HG03159 (cell line): ENCODE measurements around the gene CIDEA.

Source experiments
- ATAC-seq: cut with Tn5 transposase; IDR thresholded peaks from one replicate; pipeline ENCODE4 v1.9.1; 2021; ENCODE audit warnings: mild to moderate bottlenecking, moderate library complexity; ENCODE audit not compliant: unreplicated experiment

Gene CIDEA

DNA sequence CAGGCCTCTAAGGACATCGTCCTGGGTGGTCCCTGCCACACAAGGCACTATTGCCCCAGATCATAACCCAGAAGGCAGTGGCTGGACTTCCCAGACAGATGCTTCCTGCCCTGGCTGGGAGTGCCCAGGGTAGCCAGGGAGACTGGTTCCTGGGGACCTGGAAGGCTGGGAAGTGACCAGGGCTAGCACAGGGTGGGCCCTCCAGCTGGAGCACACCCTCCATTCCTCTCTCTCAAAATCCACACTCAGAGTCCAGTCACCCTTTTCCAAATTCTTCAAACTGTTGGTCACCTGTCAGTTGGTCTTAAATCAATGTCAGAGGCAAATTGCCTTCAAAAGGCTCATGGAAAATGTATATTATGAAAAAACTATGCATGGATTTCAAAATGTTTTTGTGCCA, 42.3 kb downstream of the CIDEA start:
- ATAC-seq: no peak

DNA sequence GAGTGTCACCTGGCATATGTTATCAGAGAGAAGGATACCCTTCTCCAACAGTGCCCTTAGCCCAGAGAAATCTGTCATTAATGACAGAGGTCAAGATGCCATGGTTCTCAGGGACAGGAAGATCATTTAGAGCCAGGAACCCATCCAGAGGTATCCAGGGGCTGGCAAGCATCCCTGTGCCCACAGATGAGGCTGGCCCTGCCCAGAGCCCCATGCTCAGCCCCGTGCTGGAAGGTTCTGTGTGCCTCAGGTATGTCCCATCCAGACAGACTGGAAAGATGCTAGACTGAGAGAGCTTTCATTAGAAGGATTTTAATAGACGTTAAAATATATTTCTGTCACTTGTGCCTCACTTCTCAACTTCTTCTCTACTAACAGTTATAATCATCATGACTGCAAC, 45.7 kb downstream of the CIDEA start:
- ATAC-seq: no peak

DNA sequence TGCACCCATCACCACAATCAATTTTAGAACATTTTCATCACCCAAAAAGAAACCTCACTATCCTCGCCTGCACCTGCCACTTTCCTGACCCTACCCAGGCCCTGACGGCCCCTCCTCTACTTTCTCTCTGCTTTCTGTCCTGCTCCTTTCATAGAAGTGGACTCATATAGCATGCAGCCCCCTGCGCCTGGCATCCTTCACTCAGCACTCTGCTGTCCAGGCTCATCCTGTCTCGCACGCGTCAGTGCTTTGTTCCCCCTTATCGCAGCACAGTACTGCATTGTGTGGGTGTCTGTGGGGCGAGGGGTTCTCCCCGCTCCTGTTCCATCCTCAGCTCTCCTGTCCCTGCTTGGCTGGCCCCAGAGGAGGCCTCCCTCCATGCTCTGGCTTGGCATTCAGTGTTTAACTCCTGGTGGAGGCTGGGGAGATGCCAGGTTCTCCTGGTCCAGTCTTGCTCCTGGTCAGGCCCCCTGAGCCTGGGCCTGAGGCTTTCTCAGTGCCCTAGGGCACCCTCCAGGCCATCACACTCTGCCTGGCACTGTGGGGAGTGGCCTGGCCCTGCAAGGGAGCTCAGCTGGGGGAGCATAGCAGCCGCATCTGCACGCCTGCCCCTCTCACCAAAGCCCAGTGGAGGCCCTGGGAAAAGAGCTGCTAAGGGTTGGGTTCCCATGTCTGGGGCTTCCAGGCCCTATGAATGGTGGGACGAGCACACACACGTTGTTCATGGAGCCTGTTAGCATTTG, 47.3 kb downstream of the CIDEA start:
- no peak for ATAC-seq

DNA sequence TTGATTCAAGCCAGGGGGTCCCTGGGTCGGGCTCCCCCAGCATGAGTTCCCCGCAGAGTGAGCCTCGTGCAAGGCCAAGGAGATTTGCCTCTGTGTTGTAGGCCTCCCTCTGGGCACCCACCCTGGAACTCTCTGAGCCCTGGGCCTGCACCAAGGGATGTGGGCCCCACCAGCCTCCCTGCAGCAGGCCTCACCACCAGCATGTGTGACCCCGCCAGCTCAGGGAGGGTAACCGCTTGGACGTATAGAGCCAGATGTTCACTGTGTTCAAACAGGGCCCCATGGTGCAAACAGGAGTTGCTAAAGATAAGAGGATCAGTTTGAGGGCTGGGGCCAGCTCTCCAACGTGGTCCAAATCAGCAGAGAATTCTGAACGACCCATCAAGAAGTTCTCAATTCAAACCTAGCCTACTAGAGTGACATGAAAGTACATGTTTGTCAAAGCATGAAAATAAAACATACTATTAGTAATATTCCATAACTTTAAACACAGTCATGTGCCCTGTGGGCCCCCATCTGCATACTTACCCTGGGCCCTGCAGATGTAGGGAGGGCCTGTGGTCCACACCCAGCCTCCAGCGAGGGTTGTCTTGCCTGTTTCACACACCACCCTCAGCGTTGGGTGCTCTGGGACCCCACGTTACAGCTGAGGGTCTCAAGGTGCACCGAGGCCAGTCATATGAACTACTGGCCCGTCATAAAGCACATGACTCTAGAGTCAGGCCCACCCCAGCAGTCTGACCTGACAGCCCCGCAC, 48.4 kb downstream of the CIDEA start:
- no peak for ATAC-seq

DNA sequence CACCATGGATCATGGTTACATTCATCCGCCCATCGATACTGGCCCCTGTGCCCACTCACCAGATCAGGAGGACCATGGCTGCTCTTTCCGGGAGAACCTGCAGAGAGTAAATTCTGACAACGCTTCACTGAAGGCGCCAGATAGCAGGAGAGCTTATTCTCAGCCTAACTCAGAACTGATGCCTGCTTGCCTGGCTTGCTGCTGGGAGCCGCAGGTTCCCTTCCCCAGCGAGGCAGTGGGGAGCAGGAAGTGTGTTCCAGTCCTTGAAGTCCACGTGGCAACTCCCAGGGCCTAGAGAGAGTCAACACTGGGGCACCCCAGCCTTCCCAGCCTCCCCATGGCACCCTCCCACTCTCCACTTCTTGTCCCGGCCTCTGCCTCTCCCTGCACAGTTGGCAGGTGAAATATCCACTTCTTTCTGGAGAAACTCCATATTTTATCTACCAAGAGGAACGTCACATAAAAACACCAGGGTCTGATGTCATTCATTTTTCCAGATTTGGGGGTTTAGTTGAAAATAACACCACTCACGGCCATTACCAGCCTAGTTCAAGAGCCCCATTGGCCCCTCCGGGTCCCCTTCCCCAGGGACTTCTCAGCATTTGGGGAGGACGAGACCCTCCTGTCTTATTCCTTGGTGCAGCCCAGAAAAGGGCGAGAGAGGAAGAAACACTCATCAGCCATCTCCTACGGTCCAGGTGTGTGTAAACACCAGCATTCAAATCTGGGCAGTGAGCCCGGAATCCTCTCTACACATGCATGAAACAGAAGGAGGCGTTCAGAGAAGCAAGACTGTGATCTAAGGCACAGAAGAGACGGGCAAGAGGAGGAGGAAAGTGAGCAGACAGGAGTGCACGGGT, 50.4 kb downstream of the CIDEA start:
- ATAC-seq: no peak

DNA sequence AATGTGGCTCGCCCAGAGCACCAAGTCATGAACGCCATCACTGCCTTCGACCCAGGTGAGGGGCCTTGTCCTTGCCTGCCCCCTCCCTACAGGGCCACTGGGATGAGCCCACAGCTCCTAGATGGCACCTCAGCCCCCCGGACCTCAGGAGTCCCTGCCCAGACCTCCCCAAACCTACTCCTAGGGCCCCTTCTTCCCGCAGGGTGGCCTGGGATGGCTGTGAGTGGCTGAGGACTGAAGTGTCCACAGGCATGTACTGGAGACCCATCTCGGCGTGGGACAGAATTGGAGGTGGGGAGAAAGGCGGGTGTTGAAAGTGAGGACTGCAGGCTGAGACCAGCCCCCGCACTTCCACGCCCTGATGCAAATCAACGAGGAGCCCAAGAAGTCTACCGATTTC, 51.0 kb downstream of the CIDEA start:
- ATAC-seq: no peak

DNA sequence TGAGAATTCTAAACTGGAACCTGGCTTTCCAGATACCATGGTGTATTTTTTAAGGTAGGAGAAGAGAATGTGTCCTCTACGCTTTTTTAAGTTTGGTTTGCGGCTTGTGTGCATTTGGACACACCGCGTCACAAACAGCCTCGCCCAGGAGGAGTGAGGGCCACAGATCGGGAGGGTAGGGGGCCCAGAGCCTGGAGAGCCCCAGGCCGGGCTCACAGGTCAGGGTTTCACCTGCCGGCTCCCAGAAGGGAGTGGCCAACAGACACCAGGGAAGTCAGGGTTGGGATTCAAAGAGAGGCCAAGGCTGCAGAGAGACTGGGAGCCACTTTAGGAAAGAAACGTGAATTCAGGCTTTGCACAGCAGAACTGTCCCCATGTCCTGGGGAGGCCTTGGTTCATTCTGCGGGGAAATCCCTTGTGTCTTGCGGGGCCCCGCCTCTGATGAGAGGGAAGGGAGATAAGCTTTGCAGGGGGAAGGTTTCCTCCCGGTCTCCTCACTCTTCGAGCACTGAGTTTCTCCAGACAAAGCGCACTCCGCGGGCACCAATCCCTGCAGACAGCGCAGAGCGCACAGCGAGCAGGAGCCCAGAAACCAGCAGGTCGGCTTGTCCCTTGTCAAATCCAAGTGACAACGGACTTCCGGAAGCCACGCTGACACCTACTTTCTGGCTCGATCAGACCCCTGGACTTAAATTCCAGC, 51.9 kb downstream of the CIDEA start:
- ATAC-seq: no peak

DNA sequence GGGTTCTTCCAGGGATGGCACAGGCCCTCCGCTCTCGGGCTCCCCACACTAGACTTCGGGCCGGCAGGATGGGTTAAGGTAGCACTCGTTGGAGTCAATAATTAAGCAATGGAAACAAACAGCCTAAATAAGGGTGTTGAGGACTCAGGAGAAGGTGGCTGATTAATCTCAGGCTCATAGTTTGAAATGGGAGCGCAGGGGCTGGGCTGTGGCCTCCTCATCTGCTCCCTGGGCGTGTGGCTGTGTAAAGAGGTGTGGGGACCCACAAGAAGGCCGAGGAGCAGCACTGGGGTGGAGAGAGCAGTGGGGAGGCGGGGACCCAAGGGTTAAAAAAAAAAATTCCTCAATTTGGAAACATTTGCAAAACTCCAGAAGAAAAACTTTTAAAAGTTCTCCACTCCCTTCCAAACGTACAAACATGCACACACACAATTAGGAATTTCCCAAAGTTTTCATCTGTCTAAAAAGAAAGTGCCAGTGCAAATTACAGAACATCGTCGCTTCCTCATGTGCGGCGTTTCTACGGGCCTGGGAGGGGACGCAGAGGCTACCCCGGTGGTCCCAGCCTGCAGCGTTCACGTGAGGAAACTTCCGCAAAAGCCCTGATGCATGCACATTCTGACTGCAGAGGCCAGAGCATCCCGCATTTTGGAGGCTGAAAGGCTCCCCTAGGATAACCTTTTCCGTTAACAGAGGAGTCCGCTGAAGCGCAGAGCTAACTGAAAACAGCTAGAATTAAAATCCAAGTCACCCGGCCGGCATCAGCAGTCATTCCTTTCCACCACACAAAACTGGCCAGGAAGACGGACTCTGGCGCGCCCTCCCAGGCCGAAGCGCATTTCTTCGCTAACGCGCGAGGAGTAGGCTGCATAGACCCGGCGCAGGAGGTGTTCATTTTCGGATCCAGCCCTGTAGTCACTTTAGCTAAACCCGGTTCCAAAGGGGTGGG, 52.9 kb downstream of the CIDEA start:
- ATAC-seq: no peak

DNA sequence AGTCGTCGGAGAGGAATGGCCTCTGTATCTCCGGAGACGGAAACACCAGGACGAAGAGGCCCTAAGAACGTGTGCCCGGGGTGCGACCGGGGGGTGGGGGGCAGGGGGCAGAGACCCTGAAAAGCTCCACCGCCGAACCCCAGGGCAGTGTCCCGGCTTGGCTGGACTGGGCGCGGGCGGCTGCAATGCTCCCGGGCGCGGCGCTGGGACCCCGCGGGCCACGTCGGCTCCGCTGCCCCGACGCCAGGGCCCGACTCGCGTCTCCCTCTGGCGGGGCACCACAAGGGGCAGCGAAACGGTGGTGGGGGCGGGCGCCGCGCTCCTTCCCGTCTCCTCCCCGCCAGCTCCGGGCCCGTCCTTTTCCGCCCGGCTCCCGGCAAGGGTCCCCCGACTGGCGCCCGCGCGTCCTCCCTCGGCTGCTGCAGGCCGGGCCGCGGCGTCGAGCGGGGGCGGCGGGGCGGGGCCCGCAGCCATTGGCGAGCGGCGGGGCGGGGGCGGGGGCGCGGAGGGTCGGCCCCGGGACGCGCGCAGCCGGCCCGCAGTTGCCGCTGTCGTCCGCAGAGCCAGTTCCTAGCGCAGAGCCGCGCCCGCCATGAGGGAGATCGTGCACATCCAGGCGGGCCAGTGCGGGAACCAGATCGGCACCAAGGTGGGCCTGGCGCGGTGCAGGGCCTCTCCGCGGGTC, 53.7 kb downstream of the CIDEA start, which contains the start of gene TUBB6:
Gene TUBB6 (plus strand): TSS at position 541 of the 685 bp plus-strand sequence. CDS start 52 bp downstream, at position 593.
- peak; percentile 45 for ATAC-seq

DNA sequence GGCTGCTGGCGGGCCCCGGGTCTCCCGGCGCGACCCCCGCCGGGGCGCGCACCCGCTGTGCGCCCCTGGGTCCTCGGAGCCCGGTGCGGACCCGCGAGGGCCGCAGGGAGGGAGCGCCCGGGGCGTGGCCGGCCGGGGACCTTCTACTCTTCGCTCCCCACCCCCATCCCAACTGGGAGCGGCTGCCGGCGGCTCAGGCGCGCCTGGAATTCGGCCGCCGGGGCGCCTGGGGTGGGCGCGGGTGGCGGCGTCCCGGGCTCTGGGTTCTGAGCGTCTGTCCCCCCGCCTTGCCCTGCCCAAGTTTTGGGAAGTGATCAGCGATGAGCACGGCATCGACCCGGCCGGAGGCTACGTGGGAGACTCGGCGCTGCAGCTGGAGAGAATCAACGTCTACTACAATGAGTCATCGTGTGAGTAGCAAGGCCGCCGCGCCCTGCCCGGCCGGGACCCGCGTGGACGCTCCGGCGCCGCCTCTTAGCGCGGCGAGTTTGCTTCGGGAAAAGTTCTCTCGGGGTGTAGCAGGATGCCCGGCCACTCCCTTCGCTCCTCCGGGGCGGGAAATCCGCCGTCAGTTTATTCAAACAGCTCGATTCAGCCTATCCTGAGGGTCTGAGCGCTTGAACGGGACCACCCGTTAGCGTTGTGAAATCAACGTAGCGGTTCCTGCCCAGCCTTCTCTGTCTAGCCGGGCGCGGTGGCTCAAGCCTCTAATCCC, 54.4 kb downstream of the CIDEA start:
- ATAC-seq: peak; percentile 33

DNA sequence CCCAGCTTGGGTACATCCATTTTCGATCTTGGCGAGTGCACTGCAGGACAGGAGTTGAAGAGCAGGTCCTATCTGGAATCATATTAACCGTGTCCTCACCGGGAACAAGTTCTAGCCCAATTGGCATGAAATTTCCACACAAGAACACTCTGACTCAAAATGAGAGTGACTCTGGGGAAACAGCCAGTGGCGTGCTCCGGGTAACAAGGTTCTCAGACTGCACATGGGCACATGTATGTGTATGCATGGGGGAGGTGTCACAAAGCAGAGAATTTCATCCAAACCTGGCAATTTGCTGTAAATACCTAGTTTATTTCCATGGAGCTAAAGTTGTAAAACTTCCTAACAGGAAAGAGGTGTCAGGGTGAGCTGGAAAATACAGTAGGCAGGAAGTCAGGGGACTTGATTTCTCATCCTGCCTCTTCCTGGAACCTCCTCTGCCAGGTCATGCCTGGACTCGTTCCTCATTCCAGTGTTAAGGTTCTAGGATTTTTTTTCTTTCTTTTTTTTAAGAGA, 55.6 kb downstream of the CIDEA start:
- ATAC-seq: no peak

DNA sequence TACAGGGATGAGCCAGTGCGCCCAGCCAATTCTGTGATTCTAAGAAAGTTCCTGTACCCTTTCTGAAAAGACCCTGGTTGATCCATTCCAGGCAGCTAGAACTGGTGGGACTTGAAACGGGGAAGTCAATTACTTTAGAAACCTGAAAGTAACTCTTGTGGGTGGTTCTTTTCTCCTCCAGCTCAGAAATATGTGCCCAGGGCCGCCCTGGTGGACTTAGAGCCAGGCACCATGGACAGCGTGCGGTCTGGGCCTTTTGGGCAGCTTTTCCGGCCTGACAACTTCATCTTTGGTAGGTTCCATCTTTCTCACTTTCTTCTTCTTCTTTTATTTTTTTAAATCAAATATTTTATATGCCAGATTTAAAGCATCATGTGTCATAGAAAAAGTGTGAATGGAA, 56.6 kb downstream of the CIDEA start:
- no peak for ATAC-seq

DNA sequence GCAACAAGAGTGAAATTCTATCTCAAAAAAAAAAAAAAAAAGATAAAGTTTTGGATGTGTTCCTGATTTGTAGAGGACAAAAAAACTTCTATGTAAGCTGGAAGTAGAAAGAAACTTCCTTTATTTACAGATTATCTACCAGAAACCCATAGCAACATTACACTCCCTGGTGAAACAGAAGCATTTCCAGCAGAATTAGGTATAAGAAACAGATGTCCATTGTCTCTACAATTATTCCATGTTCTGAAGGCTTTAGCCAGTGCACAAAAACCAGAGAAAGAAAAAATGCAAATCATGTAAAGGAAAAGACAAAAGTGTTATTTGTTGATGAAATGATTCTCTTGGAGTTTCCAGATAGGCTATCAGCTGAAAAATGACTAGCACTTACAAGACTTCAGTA, 58.8 kb downstream of the CIDEA start:
- no peak for ATAC-seq

DNA sequence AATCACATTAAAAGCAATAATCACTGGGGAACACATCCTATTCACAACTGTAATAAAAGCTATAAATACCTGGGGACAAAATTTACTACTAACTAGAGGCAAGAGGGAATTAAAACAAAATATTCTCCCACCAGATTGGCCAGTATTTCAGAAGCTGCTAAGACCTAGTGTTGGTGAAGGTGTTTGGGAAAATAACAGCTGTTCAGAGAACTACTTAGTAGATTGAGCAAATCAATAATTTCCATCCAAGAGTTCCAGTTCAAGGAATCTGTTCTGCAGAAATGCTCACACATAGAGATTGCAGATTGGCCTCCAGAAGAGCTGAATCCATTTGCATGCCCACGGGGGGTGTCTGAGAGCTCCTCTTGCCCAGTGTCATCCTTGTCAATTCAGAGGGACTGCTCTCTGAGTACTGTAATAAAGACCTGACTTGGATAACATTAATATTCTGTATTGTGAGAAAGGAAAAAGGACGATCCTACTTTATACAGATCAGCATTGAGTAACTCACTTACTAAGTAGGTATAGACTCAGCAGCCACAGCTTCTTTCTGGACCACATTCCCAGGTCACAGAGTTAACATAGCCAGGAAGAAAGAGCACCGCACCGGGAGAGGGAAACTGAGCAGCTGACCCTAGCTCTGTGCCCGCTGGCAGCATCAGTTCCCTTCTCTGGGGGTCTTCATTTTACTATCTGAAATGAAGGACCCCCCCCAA, 59.5 kb downstream of the CIDEA start:
- no peak for ATAC-seq

DNA sequence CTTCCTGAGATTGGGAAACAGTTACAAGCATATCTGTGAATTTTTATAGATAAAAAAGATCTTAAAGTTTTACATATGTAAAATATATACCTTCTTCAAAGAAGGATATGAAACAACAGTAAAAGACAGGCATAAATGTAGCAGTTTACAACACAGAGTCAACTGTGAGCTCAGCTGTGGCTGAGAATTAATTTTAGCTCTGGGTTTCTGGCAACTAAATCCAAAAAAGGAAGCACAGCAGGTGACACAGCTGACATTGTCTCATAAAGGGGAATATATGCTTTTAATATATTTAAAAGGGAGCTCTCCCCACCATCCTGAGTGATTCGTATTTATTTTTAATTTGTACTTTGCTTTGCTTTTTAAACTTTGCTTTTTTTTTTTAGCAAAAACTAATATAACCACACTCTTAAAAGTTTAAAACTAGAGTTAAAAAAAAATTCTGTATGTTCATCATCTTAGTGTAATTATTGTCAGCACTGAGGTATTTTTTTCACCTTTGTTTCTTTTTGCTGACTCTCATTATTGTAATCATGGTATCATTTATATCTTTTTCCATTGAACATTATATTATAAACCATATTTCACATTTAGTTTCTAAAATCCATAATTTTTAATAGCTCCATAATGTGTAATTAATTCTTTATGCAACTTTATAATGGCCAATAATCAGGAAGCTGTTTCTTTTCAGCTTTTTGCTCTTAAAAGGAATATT, 60.6 kb downstream of the CIDEA start:
- ATAC-seq: no peak

DNA sequence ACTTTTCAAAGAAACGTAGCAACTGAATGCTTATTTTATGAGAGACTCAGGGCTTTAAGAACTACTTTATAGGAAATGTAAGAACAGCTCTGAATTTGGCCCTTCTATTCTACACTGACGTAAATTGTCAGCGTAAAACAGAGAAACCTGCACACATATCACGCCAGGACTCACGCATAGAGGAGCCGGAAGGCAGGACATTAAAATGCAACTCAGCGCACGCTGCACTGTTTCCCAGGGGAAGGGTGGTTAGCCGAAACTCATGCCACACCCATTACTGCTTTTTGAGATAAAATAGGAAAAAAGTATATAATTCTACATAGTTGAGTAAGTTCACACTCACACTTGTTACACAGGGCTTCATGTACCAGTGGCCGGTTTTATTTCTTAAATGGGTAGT, 61.3 kb downstream of the CIDEA start:
- ATAC-seq: no peak

DNA sequence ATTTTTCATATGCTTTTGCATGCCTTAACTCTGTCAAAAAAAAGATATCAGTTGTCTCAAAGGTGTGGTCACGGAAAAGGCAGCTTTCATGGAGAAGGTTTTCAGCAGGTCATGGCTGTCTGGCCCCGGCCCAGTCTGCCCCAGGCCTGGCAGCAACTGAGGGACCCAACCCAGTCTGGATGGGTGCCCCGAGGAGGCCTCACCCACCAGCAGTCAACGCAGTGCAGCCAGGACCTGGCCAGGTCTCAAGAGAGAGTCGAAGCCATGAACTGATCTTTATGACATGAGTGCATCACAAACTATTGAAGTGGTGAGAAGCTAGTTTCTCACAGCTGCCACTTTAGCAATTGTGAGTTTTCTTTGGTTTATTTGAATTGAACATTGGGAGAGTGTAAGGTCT, 61.8 kb downstream of the CIDEA start:
- ATAC-seq: no peak
